HL-60/S4 (cell line): Measurements from ENCODE around the gene TRA2B.

Source experiments
- in situ Hi-C: fragments of 300-500 bp; cut with MboI; formaldehyde crosslinking; loops from 2 replicates; pipeline ENCODE4 v1.14.3; 2022; ENCODE audit warnings: low sequenced_read_pairs

TRA2B gene

DNA sequence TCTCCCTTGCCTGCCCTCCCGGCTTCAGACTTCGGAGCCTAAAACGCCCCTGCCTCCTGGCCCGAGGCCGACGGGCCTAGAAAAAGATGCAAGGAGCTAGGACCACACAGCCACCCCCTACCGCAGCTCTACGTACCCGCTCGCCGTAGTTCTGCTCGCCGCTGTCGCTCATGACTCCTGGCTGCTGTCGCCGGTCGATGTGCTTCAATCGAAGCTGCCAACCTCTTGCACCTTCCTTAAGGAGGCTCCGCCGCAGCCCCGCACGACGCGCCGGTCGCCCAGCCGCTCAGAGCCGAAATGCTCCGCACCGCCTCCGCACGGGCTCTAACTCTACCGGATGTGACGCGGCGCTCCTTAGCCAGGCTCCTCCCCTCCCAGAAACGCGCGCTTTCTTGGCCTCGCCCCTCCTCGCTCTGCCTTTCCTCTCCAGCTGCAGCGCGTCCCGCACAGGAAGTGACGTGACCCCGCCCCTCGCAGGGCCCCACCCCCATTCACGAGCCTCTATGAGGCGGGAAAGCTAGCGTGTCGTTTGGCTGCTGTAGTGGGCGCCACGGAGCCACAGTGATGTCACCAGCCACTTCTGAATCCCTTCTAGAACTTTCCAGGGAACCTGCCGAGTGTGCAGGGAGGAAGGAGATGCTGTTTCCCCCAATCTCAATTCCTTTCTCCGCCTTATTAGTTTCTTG lies at the start of gene TRA2B:
Gene TRA2B (minus strand): TSS at position 326 of the 686 bp plus-strand sequence. CDS start 154 bp downstream, at position 172.
- in situ Hi-C loops, result no loop called here

GRCh38 chr3:185986198-185986777 lies 48.5 kb upstream of the TRA2B start:
- in situ Hi-C loops, result loop anchor here (25.0 kb wide), 1 partner anchor 826 kb away; the partner anchor contains the start of gene RFC4

- in situ Hi-C loops, result loop anchor here (5.0 to 25.0 kb wide), 3 partner anchors 258 to 828 kb away; partner anchors contain the start of gene RFC4
Measured at GRCh38 chr3:185984203-185984602, 46.4 kb upstream of the TRA2B start.

DNA sequence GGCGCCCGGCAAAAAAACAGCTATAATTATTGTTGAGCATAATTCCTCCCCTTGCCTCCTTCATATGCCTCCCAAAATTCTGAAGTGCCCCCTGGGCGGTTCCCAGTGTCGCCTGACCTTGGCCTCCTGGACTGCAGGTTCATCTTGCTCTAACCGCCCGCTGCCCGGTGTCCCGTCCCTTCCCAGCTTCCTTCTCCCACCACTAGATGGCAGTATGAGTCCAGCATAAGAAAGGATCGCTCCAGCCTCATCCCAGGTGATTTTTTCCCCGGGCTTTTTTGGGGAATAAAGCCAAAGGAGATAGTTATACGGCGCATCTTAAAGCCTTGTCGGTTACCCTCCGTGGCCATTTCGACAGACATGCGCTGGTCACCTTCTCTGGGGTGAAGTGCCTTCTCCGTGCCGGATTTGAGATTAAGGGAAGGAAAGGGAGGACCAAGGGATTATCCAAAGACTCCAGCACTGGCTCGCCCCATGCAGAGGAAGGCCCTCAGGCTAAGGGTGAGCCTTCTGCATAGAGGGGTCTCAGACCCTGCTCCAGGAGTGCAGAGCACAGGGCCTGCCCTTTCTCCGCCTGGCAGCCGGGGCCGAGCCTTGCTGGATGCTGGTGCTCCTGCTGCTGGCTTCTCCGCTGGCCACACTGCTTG lies 45.8 kb upstream of the TRA2B start:
- in situ Hi-C loops, result loop anchor here (5.0 to 25.0 kb wide), 3 partner anchors 259 to 829 kb away; partner anchors contain the start of gene RFC4

GRCh38 chr3:185982632-185983031 lies 44.8 kb upstream of the TRA2B start:
- in situ Hi-C loops, result loop anchor here (5.0 to 25.0 kb wide), 3 partner anchors 260 to 830 kb away; partner anchors contain the start of gene RFC4

DNA sequence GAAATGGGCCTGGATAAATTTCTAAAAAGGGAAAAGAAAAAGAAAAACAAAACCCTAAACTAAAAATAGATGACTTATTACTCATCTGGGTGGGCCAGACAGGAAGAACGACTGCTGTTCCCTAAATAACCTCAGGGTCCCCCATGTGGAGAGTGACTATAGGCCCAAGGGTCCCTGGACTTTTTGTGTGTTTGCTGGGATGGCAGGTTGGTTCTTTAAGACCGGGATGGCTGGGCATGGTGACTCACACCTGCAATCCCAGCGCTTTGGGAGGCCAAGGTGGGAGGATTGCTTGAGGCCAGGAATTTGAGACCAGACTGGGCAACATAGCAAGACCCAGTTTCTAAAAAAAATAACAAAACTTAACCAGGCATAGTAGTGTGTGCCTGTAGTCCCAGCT lies 43.8 kb upstream of the TRA2B start:
- in situ Hi-C loops, result loop anchor here (5.0 to 25.0 kb wide), 3 partner anchors 261 to 831 kb away; partner anchors contain the start of gene RFC4

DNA sequence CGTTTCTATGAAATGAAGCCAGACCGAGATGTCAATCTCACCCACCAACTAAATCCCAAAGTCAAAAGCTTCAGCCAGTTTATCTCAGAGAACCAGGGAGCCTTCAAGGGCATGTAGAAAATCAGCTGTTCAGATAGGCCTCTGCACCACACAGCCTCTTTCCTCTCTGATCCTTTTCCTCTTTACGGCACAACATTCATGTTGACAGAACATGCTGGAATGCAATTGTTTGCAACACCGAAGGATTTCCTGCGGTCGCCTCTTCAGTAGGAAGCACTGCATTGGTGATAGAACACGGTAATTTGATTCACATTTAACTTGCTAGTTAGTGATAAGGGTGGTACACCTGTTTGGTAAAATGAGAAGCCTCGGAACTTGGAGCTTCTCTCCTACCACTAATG lies 41.9 kb upstream of the TRA2B start:
- in situ Hi-C loops, result loop anchor here (5.0 to 25.0 kb wide), 4 partner anchors 263 to 833 kb away; partner anchors contain the start of gene RFC4

- in situ Hi-C loops, result loop anchor here (5.0 to 25.0 kb wide), 2 partner anchors 624 to 834 kb away; partner anchors contain the start of gene RFC4
Measured at GRCh38 chr3:185978516-185978915, 40.7 kb upstream of the TRA2B start.

GRCh38 chr3:185977679-185978040 lies 39.8 kb upstream of the TRA2B start:
- in situ Hi-C loops, result loop anchor here (5.0 to 25.0 kb wide), 2 partner anchors 625 to 835 kb away; partner anchors contain the start of gene RFC4

DNA sequence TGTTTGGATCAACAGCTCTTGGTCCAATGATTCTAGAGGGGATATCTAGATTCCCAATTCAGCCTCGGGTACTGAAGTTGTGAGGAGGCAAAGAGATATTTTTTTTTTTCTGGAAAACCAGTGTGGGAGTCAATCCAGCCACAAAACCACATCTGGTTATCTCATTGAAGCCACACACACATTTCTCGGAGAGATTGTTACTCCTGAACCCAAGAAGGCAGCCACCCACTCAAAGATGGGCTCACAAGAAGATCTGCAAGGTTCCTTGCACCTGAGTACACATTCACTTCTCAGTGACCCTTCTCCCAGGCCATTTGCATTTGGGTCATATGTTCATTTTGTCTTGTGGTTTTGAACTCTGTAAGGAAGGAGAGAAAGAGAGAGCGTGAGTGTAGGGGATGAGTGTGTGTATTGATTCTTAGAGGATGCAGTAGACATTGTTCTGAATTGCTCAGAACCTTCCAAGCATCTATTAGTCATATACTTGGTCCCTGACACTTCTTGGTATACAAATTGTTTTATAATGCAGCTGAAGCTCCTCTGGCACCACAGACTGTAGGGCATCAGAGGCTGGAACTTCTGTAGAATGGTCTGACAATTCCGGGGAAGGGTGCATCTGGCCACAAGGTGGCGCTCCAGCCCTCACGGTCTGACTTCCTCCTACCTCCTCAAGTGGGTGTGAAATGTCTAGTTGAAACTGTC lies 39.3 kb upstream of the TRA2B start:
- in situ Hi-C loops, result loop anchor here (5.0 to 25.0 kb wide), 2 partner anchors 625 to 835 kb away; partner anchors contain the start of gene RFC4

- in situ Hi-C loops, result loop anchor here (5.0 to 25.0 kb wide), 2 partner anchors 626 to 836 kb away; partner anchors contain the start of gene RFC4
Measured at GRCh38 chr3:185976100-185976499, 38.3 kb upstream of the TRA2B start.

DNA sequence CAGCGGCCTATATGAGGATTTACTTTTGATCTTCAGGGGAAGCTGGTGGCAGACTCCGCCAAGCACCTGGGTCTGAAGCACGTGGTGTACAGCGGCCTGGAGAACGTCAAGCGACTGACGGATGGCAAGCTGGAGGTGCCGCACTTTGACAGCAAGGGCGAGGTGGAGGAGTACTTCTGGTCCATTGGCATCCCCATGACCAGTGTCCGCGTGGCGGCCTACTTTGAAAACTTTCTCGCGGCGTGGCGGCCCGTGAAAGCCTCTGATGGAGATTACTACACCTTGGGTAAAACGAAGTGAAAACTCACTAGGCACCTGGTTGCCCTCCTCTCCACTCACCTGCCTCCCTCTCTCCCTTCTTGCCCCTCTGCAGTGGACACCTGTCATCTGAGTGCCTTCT lies 33.8 kb upstream of the TRA2B start:
- in situ Hi-C loops, result no loop called here

DNA sequence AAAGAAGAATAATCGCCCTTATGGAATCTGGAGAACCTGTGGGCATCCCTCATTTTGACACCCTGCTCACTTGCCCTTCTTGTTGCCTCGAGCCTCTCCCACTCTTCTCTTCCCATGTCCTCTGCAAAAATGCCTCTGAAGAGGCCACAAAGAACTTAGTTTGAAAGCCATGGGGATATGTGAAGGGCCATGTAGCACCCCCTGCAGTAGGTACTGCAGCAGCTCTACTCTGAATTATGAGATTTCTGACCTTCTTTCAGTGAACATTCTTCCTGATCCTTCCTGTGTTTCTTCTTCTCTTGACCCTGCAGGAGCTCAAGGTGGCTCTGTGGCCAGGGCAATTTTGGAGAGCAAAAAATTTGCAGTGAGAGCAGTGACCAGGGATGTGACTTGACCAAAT lies 30.4 kb upstream of the TRA2B start:
- in situ Hi-C loops, result no loop called here

DNA sequence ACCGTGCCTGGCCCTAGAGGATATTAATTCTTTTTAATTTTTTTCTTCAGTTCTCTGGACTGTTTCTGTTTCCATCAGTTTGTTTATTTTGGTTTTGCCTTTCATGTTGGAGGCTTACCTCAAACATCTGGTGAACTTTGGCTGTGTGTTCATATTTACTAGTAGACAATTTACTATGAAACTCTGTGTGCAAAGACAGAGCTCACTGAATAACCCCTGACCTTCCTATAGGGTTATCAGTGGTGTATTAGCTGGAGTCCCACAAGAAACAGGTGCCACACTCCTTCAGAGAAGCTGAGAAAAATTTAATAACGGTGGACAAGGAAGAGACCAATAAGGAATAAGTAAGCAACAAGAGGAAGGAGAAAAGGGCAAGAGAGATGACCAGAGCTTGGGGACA lies 28.8 kb upstream of the TRA2B start:
- in situ Hi-C loops, result no loop called here

GRCh38 chr3:185965496-185965895 lies 27.7 kb upstream of the TRA2B start:
- in situ Hi-C loops, result no loop called here

DNA sequence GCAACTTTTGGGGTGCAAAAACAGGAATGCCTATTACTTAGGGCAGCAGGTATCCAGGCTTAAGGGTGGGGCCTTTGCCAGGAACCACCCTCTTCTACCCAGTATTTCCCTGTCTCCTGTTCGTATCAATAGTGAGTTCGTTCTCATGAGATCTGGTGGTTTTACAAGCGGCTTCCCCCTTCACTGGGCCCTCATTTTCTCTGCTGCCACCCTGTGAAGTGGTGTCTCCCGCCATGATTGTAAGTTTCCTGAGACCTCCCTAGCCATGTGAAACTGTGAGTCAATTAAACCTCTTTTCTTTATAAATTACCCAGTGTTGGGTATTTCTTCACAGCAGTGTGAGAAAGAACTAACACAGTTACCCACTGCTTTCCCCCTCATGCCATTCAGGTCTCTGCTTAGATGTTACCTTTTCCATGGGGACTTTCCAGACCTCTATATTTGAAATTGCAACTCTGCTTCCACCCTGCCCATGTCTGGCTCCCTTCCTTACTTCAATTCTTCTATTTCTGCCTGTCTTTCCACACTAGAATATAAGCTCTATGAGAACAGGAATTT lies 23.9 kb upstream of the TRA2B start:
- in situ Hi-C loops, result no loop called here

- in situ Hi-C loops, result no loop called here
Measured at GRCh38 chr3:185960522-185961288, 22.9 kb upstream of the TRA2B start.

DNA sequence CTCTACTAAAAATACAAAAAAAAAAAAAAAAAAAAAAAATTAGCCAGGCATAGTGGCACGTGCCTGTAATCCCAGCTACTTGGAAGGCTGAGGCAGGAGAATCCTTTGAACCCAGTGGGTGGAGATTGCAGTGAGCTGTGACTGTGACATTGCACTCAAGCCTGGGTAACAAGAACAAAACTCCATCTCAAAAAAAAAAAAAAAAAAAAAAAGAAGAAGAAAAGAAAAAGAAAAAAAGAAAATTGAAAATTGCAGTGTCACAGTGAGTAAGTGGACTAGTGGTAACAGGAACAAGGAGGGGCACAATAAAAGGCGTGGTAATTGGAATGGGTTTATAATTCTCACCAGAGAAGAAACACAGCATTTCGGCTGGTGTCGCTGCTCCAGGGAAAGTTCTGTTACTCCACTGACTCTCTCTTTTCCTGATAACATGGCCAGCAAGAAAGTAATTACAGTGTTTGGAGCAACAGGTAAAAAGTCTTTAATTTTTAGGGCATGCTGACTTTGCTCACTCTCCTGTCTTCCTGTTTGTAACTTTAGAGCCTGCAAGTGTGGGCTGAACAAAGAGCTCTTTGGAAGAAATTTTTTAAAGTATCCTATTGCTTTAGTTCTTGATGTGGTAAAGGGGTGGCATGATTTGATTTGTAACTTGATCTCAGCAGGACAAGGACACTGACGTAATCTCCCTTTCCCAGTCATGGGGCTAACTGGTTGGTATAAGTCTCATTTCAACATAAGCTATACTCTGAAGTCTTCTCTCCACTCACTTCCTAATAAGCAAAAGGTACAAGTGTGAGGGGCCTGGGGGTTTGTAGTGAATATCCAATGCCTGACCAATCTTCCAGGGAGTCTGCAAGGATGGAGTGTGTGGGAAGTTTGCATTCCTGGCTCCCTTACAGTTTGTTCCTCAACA lies 22.1 kb upstream of the TRA2B start:
- in situ Hi-C loops, result no loop called here

DNA sequence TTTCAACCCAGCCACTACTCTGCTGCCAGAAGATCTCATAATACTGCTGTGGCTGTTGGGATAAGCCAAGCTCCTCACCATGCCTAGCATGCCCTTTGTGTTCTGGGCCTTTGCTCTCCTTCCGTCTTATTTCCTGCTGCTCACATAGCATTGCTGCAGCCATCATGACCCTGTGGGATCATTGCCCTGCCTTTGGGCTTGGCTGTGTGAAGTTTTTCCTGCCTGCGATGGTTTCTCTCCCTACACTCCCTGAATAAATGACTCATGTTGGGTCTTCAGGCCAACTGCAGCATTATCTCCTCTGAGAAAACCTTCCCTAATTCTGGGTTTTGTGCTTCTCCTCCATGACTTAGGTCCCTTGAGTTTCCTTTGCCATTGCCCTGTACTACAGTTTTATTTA lies 20.8 kb upstream of the TRA2B start:
- in situ Hi-C loops, result no loop called here
